TTC549 (cell line): Measurements from ENCODE around the gene C11orf21.
"Not testable (repeated sequence)": the region's sequence is repeated elsewhere in the genome, so short reads cannot be mapped to it uniquely, and the experiment has no call there.

Experiments used
- FAIRE-seq: peaks from 2 replicates; lab custom pipeline; 2012; peaks lifted over from hg19 to GRCh38; lab: Jason Lieb, UNC

The C11orf21 gene

DNA sequence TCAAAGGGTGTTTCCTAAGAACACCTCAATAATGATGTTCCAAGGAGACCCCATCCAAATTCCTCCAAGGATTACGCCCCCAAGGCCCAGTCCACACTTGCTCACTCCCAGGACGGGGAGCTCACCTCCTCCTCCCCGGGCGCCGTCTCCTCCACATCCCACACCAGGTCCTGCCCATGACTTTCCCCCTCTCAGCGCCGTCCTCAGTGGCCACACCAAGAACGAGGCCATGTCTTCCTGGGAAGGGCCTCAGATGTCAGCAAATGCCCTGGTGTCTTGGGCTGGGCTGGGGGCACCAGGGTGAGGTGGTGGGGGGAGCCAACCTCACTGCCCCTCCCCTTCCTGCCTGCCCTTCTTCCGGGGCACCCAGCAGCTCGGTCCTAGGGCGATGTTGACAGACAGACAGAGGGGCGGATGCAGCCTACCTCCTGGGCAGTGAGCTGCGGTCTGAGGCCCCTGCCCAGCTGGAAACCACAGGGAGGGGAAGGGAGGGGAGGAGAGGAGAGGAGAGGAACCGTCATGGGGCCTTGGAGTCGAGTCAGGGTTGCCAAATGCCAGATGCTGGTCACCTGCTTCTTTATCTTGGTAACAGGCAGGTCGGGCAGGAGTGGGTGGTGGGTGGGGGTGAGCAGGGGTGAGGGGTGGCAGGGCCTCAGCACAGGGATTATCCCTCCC is at the start of gene C11orf21, which contains the start of gene TSPAN32:
Gene C11orf21, minus strand, starts transcription at position 288 of the 675 bp plus-strand sequence. Its CDS starts 110 bp downstream, at position 178.
Gene TSPAN32, plus strand, starts transcription at position 383 of the 675 bp plus-strand sequence. Its CDS starts 137 bp downstream, at position 520.
- no peak for FAIRE-seq

DNA sequence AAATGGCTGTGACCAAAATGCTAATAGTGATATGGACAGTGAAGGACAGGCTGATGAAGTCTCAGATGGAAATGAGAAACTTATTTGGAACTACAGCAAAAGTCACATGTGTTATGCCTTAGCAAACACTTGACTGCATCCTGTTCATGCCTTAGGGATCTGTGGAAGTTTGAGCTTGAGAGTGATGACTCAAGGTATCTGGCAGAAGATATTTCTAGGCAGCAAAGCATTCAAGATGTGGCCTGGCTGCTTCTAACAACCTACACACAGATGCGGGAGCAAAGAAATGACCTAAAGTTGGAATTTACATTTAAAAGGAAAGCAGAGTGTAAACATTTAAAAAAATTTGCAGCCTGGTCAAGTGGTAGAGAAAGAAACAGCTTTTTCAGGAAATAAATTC is 47.3 kb upstream of the C11orf21 start:
- FAIRE-seq, result no peak

GRCh38 chr11:2347308-2347830 is 45.7 kb upstream of the C11orf21 start:
- no peak for FAIRE-seq

- no peak for FAIRE-seq
Measured at GRCh38 chr11:2346586-2347307, 45.0 kb upstream of the C11orf21 start.

DNA sequence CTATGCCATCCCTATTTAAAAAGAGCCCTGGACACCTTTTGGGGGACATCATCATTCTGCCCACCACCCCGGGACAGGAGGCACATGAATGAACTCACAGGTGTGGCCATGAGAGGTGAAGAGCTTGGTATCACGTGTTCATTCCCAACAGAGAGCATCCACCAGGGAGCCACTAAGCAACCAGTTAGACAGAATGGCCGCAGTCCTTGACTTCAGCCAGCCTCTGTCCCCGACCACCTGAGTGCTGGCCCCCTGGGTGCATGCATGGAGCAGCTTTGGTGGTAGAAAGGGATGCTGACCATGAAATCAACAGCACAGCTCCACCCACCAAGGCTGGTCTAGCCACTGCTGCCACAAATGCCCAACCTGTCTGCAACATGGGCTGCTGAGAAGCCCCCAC is 44.3 kb upstream of the C11orf21 start:
- no peak for FAIRE-seq

DNA sequence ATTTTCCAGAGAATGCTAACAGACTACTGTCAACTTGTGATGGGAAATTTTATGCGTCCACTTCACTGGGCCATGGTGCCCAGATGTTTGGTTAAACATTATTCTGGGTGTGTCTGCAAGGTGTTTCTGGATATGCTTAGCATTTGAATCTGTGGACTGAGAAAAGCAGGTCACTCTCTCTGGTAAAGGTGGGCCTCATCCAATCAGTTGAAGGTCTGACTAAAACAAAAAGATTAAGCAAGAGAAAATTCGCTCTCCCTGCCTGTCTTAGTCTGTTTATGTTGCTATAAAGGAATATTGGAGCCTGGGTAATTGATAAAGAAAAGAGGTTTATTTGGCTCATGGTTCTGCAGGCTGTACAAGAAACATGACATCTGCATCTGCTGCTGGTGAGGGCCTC is 43.3 kb upstream of the C11orf21 start:
- FAIRE-seq, result no peak

DNA sequence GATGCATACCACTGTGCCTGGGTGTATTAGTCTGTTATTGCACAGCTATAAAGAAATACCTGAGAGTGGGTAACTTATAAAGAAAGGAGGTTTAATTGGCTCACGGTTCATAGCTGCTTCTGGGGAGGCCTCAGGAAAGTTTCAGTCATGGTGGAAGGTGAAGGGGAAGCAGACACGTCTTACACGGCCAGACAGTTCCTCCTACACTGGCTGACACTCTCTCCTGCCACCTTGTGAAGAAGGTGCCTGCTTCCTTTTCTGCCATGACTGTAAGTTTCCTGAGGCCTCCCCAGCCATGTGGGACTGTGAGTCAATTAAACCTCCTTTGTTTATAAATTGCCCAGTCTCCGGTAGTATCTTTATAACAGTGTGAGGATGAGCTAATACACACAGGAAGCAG is 41.8 kb upstream of the C11orf21 start:
- FAIRE-seq, result no peak

- no peak for FAIRE-seq
Measured at GRCh38 chr11:2342981-2343380, 41.3 kb upstream of the C11orf21 start.

DNA sequence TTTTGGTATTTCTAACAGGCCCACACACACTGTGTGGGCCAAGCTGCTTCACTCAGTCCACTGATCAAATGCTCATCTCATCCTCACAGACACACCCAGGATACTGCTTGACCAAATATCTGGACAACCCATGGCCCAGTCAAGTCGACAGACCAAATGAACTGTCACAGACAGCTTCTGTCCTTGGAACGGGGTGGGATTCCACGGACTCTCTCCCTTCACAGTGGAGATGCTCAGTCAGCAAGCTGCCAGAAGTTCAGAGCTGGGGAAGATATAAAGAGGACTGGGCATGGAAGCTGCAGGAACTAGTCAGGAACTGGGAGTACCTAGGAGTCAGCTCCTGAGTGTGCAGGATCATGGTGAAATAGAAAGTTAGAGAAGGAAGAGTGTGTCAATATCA is 40.8 kb upstream of the C11orf21 start:
- no peak for FAIRE-seq

DNA sequence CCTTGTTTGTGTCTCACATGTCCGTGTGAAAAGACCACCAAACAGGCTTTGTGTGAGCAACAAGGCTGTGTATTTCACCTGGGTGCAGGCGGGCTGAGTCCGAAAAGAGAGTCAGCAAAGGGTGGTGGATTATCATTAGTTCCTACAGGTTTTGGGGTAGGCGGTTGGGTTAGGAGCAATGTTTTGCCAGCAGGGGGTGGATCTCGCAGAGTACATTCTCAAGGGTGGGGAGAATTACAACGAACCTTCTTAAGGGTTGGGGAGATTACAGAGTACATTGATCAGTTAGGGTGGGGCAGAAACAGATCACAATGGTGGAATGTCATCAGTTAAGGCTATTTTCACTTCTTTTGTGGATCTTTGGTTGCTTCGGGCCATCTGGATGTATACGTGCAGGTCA is 37.0 kb upstream of the C11orf21 start:
- FAIRE-seq, result not testable (repeated sequence)

GRCh38 chr11:2335286-2335685 is 33.6 kb upstream of the C11orf21 start:
- FAIRE-seq, result not testable (repeated sequence)

DNA sequence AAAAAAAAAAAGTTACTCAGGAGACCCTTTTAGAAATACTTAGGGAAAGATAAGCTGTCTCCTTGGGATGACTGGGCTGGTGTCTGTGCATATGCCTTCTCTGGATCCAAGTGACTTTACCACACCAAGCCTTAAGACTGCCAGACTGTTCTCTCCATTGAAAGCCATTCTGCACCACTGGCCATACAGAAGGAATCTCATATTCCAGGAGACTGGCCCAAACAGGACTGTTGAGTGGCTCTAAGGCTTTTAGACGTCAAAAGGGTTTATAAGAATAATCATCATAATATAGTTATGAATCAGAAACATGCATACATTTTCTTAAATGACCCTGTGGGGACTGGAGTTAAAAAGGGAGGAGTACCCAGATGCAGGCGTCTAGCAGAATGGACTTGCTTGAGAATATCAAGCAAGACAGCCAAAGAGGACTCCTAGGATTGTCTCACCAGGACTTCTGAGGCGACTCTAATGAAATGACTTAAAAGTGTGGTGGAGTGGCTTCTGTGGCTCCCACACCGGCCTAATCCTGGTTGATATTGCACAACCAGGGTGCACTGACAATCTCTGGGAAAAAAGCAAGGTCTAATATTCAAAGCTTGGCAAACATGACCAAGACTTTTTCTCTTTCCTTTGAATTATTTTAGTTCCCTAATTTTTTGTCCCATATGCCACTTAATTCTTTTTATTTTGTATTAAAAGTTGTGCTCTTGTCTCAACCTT is 31.9 kb upstream of the C11orf21 start:
- not testable (repeated sequence) for FAIRE-seq

- not testable (repeated sequence) for FAIRE-seq
Measured at GRCh38 chr11:2332569-2332968, 30.9 kb upstream of the C11orf21 start.

- no peak for FAIRE-seq
Measured at GRCh38 chr11:2331404-2331803, 29.7 kb upstream of the C11orf21 start.

GRCh38 chr11:2330696-2331095 is 29.0 kb upstream of the C11orf21 start:
- FAIRE-seq, result no peak

DNA sequence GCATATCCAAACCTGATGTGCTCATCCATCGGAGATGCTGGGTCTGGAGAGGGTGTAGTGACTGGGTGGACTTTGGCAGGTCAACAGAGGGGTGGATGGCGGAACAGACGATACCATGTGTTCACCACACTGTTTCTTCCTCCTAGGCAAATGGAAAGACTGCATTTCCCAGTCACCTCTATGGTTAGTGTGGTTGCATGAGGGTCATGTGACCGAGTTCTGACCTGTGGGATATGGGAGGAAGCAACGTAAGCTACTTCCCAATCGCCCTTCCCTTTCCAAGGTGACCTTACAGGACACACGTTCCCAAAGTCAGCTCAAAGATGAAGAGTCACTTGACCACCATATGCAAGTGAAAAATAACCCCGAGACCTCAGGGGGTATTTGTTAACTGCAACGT is 27.8 kb upstream of the C11orf21 start:
- no peak for FAIRE-seq

GRCh38 chr11:2328656-2329354 is 27.1 kb upstream of the C11orf21 start:
- FAIRE-seq, result no peak

- no peak for FAIRE-seq
Measured at GRCh38 chr11:2328021-2328420, 26.3 kb upstream of the C11orf21 start.

- FAIRE-seq, result no peak
Measured at GRCh38 chr11:2327032-2327431, 25.3 kb upstream of the C11orf21 start.

- FAIRE-seq, result no peak
Measured at GRCh38 chr11:2325719-2326118, 24.0 kb upstream of the C11orf21 start.

- FAIRE-seq, result no peak
Measured at GRCh38 chr11:2325123-2325522, 23.4 kb upstream of the C11orf21 start.

- FAIRE-seq, result no peak
Measured at GRCh38 chr11:2321311-2321683, 19.6 kb upstream of the C11orf21 start.
